Uterus (tissue), 2 donors: ENCODE data around the gene ST3GAL6.

ENCODE experiments used
- CTCF ChIP-seq, 4 experiments: fragments of 200-600 bp in 2 of 4; fragments of 450-650 bp in 2 of 4; sonication (generic) in 2 of 4; IDR thresholded peaks; one replicate each; pipeline ENCODE4 v1.5.1; 2016 to 2019; ENCODE audit warnings: antibody characterized with exemption in 4 of 4, mild to moderate bottlenecking in 2 of 4, moderate library complexity in 1 of 4
- POLR2A ChIP-seq, 2 donors: fragments of 450-650 bp; IDR thresholded peaks; one replicate each; pipeline ENCODE4 v1.6.1; 2016; ENCODE audit warnings: antibody characterized with exemption in 2 of 2, mild to moderate bottlenecking in 1 of 2, moderate library complexity in 1 of 2

GRCh38 chr3:98779541-98780335, 16.6 kb downstream of the ST3GAL6 start:
- no peak for TF ChIP-seq CTCF (IDR thresholded peaks at IDR 0.05)
- no peak for TF ChIP-seq POLR2A (IDR thresholded peaks at IDR 0.05)
